Muscle layer of duodenum (tissue), 2 donors: ENCODE data around the gene HCN4.

Experiments used
- H3K27ac ChIP-seq: one replicate; pipeline ENCODE4 v1.7.0; 2013; ENCODE audit warnings: mild to moderate bottlenecking, low read length
- H3K27me3 ChIP-seq: one replicate; pipeline ENCODE4 v1.7.0; 2013; ENCODE audit warnings: low read depth, mild to moderate bottlenecking, control low read depth, low read length
- H3K36me3 ChIP-seq, 2 donors: one replicate each; pipeline ENCODE4 v1.7.0; 2013; ENCODE audit warnings: low read length in 2 of 2, control low read depth in 1 of 2, mild to moderate bottlenecking in 1 of 2; ENCODE audit not compliant: insufficient read depth in 2 of 2, control insufficient read depth in 1 of 2
- H3K4me1 ChIP-seq, 2 donors: one replicate each; pipeline ENCODE4 v1.7.0; 2013; ENCODE audit warnings: low read length in 2 of 2, mild to moderate bottlenecking in 2 of 2, control low read depth in 1 of 2, moderate library complexity in 1 of 2; ENCODE audit not compliant: insufficient read depth in 2 of 2, control insufficient read depth in 1 of 2
- H3K4me3 ChIP-seq, 2 donors: one replicate each; pipeline ENCODE4 v1.7.0; 2013; ENCODE audit warnings: low read length in 2 of 2, low read depth in 1 of 2, mild to moderate bottlenecking in 1 of 2
- H3K9me3 ChIP-seq, 2 donors: one replicate each; pipeline ENCODE4 v1.7.0; 2013; ENCODE audit warnings: low read length in 2 of 2, control low read depth in 1 of 2, mild to moderate bottlenecking in 1 of 2; ENCODE audit not compliant: control insufficient read depth in 1 of 2
- donor health status: healthy.

The HCN4 gene

DNA sequence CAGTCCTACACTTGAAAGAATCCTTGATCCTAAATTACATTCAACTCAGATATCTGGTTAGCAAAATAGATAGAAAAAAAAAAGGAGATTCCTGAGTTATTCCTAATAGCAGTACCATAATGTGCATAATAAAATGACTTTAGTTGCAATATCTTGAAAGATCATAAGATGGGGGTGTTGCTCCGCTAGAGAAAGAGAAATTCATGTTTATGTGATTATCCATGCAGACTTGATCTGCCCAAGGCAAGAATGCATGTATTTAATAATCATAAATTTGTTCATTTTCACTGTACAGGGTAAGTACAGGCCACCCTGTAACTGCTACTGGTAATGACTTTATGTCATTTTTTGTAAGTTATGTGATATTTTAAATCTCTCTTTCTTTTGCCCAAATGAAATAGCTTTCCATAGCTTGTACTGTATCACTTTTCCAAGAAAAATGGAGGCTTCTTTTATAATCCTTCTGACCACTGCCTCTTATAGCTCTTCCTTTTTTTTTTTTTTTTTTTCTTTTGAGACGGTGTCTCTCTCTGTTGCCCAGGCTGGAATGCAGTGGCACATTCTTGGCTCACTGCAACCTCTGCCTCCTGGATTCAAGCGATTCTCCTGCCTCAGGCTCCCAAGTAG, 84.6 kb downstream of the HCN4 start:
- peaks cover 11 to 17% of the 10 kb centered on the region in 2 donors for H3K36me3 ChIP-seq
- peaks cover 0 to 18% of the 10 kb centered on the region in 2 donors for H3K4me1 ChIP-seq
- H3K27me3 ChIP-seq, result no peaks in the 10 kb centered on the region
- no peak overlapping the region for H3K4me3 ChIP-seq
- H3K9me3 ChIP-seq, result no peaks in the 10 kb centered on the region
- no peak overlapping the region for H3K27ac ChIP-seq

GRCh38 chr15:73283366-73283962, 85.3 kb downstream of the HCN4 start:
- Histone ChIP-seq H3K36me3 (peaks cover 9 to 12% of the 10 kb centered on the region in 2 donors), H3K4me3 (no peak overlapping the region), H3K4me1 (peaks cover 0 to 18% of the 10 kb centered on the region in 2 donors), H3K9me3 (no peaks in the 10 kb centered on the region), H3K27me3 (no peaks in the 10 kb centered on the region), H3K27ac (no peak overlapping the region)

GRCh38 chr15:73282567-73283365, 86.0 kb downstream of the HCN4 start:
- Histone ChIP-seq H3K27ac (no peak overlapping the region), H3K36me3 (peaks cover 12 to 15% of the 10 kb centered on the region in 2 donors), H3K27me3 (no peaks in the 10 kb centered on the region), H3K4me1 (peaks cover 0 to 18% of the 10 kb centered on the region in 2 donors), H3K9me3 (no peaks in the 10 kb centered on the region), H3K4me3 (no peak overlapping the region)

DNA sequence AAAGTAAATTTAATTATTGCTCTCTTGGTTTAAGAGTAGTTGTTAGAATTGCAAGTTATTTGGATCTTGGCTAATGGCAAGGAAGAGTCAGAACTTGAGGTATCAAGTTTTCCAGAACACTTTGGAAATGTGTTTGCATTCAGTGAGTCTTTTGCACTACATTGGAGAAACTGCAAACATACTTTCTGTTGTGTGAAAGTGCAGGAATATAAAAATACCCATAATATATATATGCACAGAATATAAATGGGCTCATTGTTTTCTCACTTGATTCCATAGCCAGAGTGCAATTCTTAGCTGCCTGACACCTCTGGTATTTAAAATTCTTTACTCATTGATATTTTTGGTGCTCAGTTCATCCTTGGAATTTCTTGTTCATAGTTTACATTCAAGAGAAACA, 92.9 kb downstream of the HCN4 start:
- no peak overlapping the region for H3K27ac ChIP-seq
- no peaks in the 10 kb centered on the region for H3K4me1 ChIP-seq
- no peaks in the 10 kb centered on the region for H3K9me3 ChIP-seq
- no peaks in the 10 kb centered on the region for H3K27me3 ChIP-seq
- no peak overlapping the region for H3K4me3 ChIP-seq
- peaks cover 3 to 16% of the 10 kb centered on the region in 2 donors for H3K36me3 ChIP-seq

GRCh38 chr15:73273181-73274002, 95.4 kb downstream of the HCN4 start:
- no peaks in the 10 kb centered on the region for H3K27me3 ChIP-seq
- H3K9me3 ChIP-seq, result no peaks in the 10 kb centered on the region
- peaks cover 7 to 33% of the 10 kb centered on the region in 2 donors for H3K36me3 ChIP-seq
- no peak overlapping the region for H3K27ac ChIP-seq
- no peak overlapping the region for H3K4me3 ChIP-seq
- H3K4me1 ChIP-seq, result no peaks in the 10 kb centered on the region

DNA sequence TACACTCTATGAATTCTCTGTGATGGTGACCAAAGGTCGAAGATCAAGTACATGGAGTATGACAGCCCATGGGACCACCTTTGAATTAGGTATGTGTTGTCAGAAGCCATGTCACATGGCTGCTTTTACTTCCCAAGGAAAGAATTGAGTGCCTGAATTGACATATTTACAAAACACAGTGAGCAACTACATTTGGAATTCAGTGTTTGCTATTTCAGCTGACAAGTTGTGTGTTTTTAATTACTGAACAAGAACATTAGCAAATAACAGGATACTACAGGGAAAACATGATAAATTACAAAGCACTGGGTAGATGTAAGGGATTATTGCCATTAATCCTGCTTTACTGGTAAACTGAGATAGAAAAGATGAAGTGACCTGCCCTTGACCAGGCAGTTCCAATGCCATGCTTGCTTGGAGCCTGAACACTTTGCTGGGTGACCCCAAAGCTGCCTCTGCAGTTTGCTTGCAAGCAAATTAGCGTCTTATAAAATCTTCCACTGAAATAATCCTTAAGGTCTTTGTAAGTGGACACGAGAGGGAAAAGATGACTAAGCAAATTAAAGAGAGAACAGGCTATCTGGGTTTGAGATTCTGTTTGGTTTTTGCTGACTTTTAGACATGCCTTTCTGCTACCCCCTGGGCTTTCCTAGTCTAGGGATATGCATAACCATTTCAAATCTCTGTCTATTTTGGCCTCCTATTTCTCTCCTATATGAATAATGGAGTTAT, 98.2 kb downstream of the HCN4 start:
- H3K27me3 ChIP-seq, result no peaks in the 10 kb centered on the region
- H3K4me3 ChIP-seq, result no peak overlapping the region
- no peak overlapping the region for H3K27ac ChIP-seq
- H3K4me1 ChIP-seq, result no peaks in the 10 kb centered on the region
- H3K9me3 ChIP-seq, result no peaks in the 10 kb centered on the region
- peaks cover 7 to 37% of the 10 kb centered on the region in 2 donors for H3K36me3 ChIP-seq
